Placental pericyte (primary cell): ENCODE measurements around the gene ZNF311. TPM values are rescaled to one million over a fixed set of nuclear protein-coding genes. Genes with fewer than 3 reads are reported as not detected.

Experiments
- small RNA-seq: library from RNA; depleted of rRNA; stranded (forward); fragments of <200 nt; gene quantifications from one replicate; pipeline ENCODE3, GENCODE V24; 2012; ENCODE audit warnings: low replicate concordance
- total RNA-seq: library from RNA; depleted of rRNA; stranded (reverse); fragments of >200 nt; gene quantifications from 2 replicates; pipeline ENCODE4 v1.2.3, GENCODE V29; 2012

Gene ZNF311
- total RNA-seq: 0.43 and 0.44 TPM in 2 replicates

DNA sequence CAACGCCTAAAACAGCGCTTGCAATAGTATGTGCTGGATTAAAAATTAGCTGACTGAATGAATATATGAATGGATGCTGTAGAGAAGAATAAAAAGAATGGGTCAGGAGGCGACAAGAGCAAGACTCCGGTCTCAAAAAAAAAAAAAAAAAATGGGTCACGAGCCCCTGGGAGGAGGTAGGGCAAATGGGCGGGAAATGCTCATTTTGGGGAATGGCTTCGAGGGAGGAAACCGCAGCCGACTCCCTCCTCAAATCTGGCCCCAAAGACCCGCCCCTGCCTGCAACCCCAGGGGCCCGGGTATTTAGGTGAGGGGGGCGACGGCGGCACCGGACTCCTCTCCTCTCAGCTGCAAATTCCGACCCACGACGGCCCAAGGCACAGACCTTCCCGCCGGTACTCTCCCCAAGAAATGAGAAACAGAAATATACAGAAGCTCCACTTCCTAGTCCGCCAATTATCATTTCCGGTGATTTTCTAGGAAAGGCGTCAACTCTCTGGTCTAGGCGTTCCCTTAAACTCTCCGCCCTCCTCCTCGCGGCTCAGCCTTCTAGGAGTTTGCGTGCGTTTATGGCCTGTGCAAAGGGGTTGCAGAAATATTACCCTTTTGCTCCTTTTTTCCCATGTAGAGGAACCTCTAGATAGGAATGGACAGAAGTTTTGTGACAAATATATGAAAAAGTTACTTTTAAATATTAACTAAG, at the start of gene ZNF311:
ZNF311 (minus strand) TSS at position 133 of the 703 bp plus-strand sequence. CDS start 1,361 bp downstream, outside the sequence.

DNA sequence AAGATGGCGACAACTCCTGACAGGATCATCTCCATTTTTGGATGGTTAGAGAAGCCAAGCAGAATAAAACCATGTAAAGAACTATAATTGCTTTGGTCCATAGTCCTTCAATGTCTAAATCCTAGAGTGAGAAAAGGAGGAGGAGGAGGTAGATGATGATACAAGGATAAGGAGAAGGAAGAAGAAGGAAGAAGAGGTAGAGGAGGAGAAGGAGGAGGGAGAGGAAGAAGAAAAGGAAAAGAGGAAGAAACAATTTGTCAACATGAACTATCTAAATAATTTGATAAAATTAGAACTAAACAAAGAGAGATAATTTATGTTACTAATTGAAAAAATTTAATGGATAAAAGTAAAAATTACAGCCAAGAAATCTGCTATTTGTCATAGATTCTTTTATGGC, 40.0 kb upstream of the ZNF311 start, which contains the start of gene OR2W1:
OR2W1 (minus strand) TSS at position 101 of the 400 bp plus-strand sequence; CDS start at position 101, 0 bp downstream.

Small RNA genes lying within 50 kb of the gene (small RNA-seq; reads per million reads assigned to genes)
- 0.39 reads per million, percentile 10 among the genes with 10 or more reads in this experiment for gene RN7SL471P

Other genes starting within 250 kb of the ZNF311 start
- gene TRIM27, start 81.3 kb downstream of the ZNF311 start, total RNA-seq: 65.1 and 96.5 TPM in 2 replicates
- not detected in 2 replicates for gene OR2W1, start 39.9 kb upstream of the ZNF311 start, total RNA-seq
- gene OR2B3, start 82.0 kb upstream of the ZNF311 start, total RNA-seq: not detected in 2 replicates
- not detected in 2 replicates for gene OR2J1, start 94.2 kb upstream of the ZNF311 start, total RNA-seq
- not detected in 2 replicates for gene OR2J3, start 102.7 kb upstream of the ZNF311 start, total RNA-seq
- not detected in 2 replicates for gene OR2J2, start 165.6 kb upstream of the ZNF311 start, total RNA-seq